DMS114 treated with DMSO at 0.1 percent for 48 hours (cell line): Measurements from ENCODE around the gene WSB2.
"Not testable (repeated sequence)": the region's sequence is repeated elsewhere in the genome, so short reads cannot be mapped to it uniquely, and the experiment has no call there.

Source experiments
- DNase-seq: peaks from one replicate; lab custom pipeline; 2025; ENCODE audit not compliant: unreplicated experiment; lab: John Stamatoyannopoulos, UW

The WSB2 gene

GRCh38 chr12:117999806-118000205 is 61.2 kb downstream of the WSB2 start:
- DNase-seq: not testable (repeated sequence)

GRCh38 chr12:117998719-117999118 is 62.3 kb downstream of the WSB2 start:
- no peak for DNase-seq

GRCh38 chr12:117994551-117995438 is 66.2 kb downstream of the WSB2 start:
- DNase-seq: no peak

GRCh38 chr12:117986705-117987469 is 74.1 kb downstream of the WSB2 start:
- no peak for DNase-seq

GRCh38 chr12:117985182-117985581 is 75.8 kb downstream of the WSB2 start:
- no peak for DNase-seq
